HG03575 (cell line): ENCODE data around the gene TM7SF3.
"Not testable (repeated sequence)": the region's sequence is repeated elsewhere in the genome, so short reads cannot be mapped to it uniquely, and the experiment has no call there.

ENCODE experiments used
- ATAC-seq: cut with Tn5 transposase; IDR thresholded peaks from one replicate; pipeline ENCODE4 v1.9.1; 2021; ENCODE audit not compliant: unreplicated experiment, insufficient number of reproducible peaks, low FRiP score; ENCODE audit errors: extremely low read depth

TM7SF3 gene, protein sequence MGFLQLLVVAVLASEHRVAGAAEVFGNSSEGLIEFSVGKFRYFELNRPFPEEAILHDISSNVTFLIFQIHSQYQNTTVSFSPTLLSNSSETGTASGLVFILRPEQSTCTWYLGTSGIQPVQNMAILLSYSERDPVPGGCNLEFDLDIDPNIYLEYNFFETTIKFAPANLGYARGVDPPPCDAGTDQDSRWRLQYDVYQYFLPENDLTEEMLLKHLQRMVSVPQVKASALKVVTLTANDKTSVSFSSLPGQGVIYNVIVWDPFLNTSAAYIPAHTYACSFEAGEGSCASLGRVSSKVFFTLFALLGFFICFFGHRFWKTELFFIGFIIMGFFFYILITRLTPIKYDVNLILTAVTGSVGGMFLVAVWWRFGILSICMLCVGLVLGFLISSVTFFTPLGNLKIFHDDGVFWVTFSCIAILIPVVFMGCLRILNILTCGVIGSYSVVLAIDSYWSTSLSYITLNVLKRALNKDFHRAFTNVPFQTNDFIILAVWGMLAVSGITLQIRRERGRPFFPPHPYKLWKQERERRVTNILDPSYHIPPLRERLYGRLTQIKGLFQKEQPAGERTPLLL

DNA sequence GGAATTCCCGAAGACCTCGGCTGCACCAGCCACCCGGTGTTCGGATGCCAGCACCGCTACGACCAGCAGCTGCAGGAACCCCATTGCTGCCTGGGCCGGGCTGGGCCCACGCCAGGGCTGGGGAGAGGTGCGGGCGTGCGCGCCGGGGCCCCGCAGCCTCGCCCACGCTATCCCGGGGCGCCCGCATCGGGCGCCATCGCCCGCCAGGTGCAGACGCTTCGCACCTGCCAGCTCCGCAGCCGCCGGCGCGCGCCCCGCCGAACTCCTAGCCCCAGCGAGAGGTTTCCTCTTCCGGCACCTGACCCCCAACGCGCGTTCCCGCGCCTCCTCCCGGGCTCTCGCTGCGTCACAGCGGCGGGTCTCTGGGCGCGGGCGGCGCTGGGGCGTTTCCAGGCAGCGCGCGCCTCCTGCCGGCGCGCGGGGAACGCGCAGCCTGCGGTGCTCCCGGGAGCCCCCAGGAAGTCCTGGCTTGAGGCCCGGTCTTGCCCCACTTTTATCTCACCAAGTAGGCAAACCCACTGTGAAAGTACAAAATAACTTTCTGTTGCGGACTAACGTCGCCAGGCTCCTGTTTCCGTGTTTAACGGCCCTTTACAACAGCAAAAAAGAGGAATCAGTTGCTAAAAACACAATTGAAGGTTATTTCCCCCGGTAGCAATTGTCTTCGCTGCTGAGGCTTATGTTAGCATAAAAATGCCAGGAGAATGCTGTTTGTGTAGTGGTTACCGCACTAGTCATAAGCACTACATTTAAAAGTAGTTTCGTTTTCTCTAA, at the start of gene TM7SF3:
Gene TM7SF3 (minus strand): TSS at position 300 of the 774 bp plus-strand sequence. CDS start 216 bp downstream, at position 84.
- ATAC-seq, result peak; percentile 31

DNA sequence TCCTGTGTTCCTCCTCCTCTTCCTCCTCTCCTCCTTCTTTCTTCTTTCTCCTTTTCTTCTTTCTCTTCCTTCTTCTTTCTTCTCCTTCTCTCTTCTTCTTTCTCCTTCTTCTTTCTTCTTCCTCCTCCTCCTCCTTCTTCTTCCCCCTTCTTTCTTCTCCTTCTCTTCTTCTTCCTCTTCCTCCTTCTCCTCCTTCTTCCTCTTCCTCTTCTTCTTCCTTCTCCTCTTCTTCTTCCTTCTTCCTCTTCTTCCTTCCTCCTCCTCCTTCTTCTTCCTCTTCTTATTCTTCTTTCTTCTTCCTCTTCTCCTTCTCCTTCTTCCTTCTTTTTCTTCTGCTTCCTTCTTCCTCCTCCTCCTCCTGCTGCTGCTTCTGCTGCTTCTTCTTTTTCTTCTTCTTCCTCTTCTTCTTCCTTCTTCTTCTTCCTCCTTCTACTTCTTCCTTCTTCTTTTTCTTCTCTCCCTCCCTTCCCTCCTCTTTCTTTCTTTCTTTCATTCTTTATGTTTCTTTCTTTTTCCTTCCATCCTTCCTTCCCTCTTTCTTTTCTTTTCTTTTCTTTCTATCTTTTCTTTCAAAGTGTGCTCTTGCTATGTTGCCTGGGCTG, 49.2 kb upstream of the TM7SF3 start:
- no peak for ATAC-seq

DNA sequence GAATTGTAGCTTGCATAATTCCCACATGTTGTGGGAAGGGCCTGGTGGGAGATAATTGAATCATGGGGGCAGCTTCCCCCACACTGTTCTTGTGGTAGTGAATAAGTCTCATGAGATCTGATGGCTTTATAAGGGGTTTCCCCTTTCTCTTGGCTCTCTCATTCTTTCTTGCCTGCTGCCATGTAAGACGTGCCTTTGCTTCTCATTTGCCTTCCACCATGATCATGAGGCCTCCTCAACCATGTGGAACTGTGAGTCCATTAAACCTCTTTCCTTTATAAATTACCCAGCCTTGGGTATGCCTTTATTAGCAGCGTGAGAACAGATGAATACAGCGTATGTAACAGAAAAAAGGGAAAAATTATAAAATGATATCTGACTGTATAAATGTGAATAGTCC, 47.1 kb upstream of the TM7SF3 start:
- ATAC-seq, result no peak

DNA sequence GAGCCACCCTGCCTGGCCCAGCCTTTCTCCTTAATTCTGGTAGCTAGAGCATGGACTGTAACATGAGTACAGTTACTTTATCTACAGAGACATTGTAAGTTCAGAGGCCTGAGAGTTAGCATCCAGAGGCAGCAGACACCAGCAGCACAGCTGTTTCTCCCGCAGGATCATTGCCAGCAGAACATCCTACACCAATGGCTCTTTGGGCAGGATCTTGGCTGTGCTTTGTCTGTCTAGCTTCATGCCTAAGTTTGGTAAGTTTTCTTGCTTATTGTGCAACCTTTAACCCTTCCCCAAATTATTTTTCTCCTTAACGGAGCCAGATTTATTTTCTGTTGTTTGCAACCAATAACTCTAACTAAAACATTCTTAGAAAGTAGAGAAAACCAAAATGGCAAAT, 46.6 kb upstream of the TM7SF3 start:
- ATAC-seq, result no peak

DNA sequence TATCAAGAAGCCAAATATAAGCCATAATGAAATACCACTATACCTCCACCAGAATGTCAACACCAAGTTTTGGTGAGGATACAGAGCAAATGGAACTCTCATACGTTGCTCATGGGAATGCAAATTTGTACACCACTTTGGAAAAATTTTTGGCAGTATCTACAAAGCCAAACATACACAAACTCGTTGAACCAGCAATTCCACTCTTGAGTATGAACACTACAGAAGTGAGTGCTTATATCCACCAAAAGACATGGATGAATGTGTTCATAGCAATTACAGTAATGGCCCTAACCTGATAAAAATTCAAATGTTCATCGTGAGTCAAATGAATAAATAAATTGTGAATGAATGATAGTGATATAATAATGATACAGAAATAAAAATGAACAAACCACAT, 43.4 kb upstream of the TM7SF3 start:
- ATAC-seq, result no peak

DNA sequence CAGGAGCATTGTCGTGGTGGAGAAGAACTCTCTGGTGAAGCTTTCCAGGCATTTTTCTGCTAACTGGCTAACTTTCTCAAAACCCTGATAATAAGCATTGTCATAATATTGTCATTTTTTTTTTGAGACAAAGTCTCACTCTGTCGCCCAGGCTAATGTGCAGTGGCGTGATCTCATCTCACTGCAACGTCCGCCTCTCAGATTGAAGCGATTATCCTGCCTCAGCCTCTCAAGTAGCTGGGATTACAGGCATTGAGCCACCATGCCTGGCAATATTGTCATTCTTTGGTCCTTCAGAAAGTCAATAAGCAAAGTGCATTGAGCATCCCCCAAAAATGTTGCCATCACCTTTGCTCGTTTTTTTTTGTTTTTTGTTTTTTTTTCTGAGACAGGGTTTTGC, 41.8 kb upstream of the TM7SF3 start:
- no peak for ATAC-seq

DNA sequence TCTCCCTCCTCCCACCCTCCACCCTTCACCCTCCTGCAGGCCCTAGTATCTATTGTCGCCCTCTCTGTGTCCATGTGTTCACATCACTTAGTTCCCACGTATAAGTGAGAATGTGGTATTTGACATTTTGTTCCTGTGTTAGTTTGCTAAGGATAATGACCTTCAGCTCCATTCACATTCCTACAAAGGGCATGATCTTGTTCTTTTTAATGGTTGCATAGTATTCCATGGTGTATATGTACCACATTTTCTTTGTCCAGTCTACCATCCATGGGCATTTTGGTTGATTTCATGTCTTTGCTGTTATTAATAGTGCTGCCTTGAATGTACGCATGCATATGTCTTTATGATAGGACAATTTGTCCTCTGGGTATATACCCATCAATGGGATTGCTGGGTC, 38.6 kb upstream of the TM7SF3 start:
- no peak for ATAC-seq

DNA sequence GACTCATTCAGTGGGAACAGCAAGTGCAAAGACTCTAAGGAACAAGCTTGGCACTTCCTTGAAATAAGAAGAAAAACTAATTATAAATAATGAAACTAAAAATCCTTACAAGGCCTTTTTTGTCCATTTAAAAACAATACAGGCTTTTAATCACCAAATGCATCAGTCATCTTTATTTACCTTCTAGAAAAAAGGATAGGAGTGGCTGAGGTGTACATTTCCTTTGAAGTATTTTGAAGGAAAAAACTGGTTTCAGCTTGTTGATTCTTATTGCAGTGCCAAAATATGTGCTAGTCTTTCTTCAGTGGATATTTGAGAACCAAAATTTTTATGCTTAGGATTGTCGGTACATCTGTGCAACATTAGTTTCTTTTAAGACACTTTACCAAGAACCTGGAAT, 38.0 kb upstream of the TM7SF3 start:
- ATAC-seq, result no peak

DNA sequence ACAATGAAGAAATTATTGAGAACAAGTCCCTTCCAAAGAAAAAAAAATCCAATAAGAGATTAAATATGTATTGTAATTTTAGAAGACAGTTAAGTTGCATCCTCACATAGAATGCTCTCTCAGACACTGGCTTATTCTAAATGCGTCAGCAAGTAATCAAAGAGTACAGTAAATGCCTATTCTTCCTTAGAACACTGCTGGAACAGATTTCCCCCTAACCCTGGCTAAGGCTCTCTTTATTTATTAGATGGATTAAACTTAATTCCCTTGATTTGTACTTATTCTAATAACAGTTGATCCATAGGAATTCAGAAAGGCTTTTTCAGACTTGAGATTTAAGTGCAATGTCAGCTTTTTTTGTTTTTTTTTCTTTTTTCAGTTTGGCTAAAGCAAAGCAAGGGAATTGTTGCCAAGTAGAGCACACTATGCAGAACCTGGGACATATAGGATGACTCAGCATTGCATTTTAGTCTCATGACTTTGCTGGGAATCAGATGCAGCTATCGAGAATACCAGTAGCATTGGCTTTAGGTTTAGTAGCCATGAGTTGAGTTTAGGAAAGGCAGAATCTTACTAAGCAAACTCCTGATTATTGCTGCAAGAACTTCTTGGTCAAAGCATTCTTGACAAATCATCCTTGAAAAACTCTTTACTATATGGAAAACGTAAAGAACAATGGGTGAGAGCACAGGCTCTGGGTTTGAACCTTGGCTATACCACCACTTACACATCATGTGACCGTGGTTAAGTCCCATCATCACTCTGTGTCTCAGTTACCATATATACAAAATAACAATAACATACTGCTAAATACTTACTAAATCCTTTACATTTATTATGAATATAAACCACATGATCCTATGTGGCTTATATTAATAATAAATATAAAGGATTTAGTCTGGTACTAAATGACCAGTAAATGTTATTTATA, 34.9 kb upstream of the TM7SF3 start:
- ATAC-seq, result no peak

DNA sequence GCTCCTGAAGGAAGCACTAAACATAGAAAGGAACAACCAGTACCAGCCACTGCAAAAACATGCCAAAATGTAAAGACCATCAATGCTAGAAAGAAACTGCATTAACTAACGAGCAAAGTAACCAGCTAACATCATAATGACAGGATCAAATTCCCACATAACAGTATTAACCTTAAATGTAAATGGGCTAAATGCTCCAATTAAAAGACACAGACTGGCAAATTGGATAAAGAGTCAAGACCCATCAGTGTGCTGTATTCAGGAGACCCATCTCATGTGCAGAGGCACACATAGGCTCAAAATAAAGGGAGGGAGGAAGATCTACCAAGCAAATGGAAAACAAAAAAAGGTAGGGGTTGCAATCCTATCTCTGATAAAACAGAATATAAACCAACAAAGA, 27.8 kb upstream of the TM7SF3 start:
- ATAC-seq, result not testable (repeated sequence)

DNA sequence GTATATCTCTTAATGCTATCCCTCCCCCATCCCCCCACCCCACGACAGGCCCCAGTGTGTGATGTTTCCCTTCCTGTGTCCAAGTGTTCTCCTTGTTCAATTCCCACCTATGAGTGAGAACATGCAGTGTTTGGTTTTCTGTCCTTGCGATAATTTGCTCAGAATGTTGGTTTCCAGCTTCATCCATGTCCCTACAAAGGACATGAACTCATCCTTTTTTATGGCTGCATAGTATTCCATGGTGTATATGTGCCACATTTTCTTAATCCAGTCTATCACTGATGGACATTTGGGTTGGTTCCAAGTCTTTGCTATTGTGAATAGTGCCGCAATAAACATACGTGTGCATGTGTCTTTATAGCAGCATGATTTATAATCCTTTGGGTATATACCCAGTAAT, 26.5 kb upstream of the TM7SF3 start:
- ATAC-seq, result not testable (repeated sequence)

DNA sequence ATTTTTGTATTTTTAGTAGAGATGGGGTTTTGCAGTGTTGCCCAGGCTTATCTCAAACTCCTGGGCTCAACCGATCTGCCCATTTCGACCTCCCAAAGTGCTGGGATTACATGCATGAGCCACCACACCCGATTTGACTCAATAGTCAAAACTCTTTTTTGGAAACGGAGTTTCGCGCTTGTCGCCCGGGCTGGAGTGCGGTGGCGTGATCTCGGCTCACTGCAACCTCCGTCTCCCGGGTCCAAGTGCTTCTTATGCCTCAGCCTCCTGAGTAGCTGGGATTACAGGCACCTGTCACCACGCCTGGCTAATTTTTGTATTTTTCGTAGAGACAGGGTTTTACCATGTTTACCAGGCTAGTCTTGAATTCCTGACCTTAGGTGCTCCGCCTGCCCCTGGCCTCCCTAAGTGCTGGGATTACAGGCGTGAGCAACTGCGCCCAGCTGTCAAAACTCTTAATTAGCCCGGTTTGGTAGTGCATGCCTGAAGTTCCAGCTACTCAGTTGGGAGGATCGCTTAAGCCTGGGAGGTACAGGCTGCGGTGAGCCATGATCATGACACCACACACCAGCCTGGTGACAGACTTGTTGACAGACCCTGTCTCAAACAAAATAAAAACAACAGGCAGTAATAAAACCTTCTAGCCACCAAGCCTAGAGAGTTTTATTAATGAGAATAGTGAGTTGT, 20.6 kb upstream of the TM7SF3 start:
- no peak for ATAC-seq

DNA sequence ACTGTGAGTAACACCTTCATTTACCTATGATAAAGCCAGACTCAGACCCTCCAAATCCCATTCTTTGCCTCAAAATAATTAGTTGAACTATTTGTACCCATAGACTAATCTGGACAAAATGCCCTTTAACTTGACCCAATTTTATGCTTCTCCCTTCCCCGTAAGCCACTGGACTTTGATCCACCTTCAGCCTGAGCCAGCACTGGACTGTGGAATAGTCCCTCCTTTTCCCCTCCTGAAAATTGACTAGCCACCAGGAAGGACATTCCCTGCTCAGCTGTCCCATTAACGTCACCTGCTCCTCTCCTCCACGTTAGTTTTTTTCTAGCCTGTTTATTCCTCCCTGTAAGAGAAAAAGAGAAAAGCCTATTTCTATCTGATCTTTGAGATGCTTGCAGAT, 18.5 kb upstream of the TM7SF3 start:
- ATAC-seq, result no peak

DNA sequence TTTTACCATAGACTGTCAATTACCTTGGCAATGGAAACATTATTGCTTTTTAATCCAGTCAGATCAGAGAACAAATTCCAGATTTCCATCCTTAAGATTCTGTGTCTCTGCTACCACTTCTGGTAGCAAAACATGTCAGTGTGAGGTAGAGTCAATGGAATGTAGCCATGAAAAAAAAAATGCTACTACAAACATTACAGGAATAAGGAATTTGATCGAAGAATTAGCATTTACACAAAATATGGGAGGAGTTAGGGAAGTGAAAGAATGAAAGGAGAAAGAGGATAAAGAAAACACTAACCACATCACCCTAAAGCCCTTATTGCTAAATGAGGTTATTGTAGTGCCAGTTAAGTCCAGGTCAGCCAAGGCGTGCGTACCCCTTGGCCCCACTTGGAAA, 17.3 kb upstream of the TM7SF3 start:
- ATAC-seq, result no peak

DNA sequence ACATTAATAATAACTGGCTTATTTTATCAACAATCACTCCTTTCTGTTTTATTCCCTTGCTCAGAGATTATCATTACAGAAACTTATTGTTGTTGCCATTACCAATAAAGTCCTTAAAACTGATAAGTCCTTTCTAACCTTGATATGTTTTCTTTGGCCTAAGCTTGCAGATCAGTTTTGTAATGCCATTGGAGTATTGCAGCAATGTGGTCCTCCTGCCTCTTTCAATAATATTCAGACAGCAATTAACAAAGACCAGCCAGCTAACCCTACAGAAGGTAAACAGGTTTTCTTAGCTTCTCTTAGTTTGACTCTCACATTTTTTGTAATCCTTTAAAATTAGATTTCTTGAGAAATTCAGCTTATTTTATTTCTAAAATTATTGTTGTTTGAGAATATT, 12.1 kb upstream of the TM7SF3 start:
- ATAC-seq, result no peak

DNA sequence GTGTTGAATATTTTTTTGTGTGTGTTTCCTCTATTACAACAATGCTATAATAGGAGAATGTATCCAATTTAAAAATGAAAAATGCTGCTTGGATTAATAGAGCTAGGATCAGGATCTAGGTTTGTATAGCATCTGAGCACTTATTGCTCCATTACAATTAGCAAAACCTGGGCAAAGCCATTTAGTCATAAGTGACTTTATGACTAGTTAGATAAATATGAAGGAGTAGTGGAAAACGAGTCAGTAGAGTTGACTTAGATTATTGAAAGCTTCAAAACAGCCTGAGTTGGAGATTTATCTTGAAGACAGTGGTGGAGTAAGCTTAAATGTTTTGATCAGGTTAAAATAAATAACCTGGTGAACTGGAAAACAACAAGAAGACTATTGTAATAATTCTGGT, 10.9 kb upstream of the TM7SF3 start:
- no peak for ATAC-seq

DNA sequence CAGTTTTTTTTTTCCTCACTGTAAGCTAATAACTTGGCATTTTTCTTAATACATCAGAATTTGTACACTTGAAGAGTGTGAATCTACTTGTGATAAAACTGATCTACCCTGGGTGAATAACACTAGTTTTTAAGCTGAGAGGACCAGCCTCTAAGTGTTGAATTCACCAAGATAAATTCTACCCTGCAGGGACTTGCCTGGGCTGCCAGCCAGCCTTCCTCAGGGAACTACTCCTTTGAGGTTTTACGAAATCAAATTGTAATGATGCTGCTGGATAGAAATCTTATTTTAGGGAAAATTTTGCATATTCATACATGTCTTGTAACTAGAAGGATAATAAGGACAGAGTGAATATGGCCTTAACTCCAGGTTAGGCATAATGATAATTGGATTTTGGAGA, 10.1 kb upstream of the TM7SF3 start:
- ATAC-seq, result no peak

DNA sequence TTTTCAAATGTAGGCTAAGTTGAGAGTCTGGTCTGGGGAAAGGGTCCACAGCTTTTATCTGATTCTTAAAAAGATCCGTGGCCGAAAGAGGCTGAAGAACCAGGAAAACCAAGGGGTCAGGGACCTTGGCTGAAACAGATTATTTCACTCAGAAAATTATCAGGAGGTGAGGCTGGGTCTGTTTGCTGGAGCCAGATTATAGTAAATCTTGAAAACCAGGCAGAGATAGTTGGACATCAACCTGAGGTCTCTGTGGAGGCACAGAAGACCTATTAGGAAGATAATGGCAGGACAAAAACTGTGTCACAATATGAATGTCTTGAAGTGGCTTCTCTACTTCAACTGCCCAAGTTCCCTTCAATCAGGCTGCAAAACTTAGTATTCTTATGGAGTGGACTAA, 6.6 kb upstream of the TM7SF3 start:
- ATAC-seq, result no peak
